Kidney epithelial cell (primary cell): ENCODE results near the gene RASGRF2. TPM values are rescaled to one million over a fixed set of nuclear protein-coding genes. Genes with fewer than 3 reads are reported as not detected.

ENCODE experiments used
- DNase-seq: peaks from one replicate; pipeline ENCODE4 v3.0.0-alpha.2; 2010; ENCODE audit warnings: low read depth
- H3K27me3 ChIP-seq: 2 replicates; pipeline ENCODE4 v1.6.0; 2011; ENCODE audit warnings: low read length; ENCODE audit not compliant: control insufficient read depth, insufficient read depth
- H3K36me3 ChIP-seq: 2 replicates; pipeline ENCODE4 v1.5.1; 2011; ENCODE audit warnings: low read length; ENCODE audit not compliant: control insufficient read depth, insufficient read depth
- H3K4me3 ChIP-seq: 2 replicates; pipeline ENCODE4 v1.5.1; 2011; ENCODE audit warnings: low read depth, mild to moderate bottlenecking, control low read depth, low read length
- CTCF ChIP-seq: IDR thresholded peaks from 2 replicates; pipeline ENCODE4 v1.5.1; 2011; ENCODE audit warnings: mild to moderate bottlenecking, moderate library complexity, low read length, control low read depth, inconsistent platforms; ENCODE audit not compliant: insufficient read depth, poor library complexity, severe bottlenecking
- total RNA-seq: library from RNA; depleted of rRNA; stranded (reverse); fragments of >200 nt; gene quantifications from 2 replicates; pipeline ENCODE4 v1.2.3, GENCODE V29; 2015

RASGRF2 gene
- total RNA-seq, 1 donor from 2014 or later, result 5.8 TPM

GRCh38 chr5:81241961-81242648 is 281.9 kb downstream of the RASGRF2 start:
- TF ChIP-seq CTCF, result no peak

DNA sequence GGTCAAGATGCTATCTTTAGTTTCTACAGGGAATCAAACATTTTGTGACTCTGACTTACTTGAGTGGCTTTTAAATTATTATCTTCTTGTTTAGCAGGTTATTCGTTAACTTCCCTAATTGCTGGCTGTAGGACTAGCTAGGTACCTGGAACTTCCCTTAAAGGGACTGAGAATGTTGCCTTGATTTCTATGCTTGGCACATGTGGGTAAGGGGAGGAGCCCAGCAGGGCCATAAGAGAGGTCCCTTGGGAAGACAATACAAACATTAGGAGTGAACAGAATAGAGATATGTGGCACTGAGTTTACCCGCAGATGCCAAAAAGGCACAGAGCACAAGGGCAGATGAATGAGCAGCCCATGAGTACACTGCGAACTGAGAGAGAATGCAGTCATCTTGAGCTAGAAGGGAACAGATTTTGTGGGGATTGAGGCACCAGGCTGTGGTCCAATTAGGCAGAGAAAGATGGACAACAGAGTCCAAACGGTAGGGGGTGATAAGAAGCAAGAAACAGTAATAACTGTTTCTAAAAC is 282.8 kb downstream of the RASGRF2 start:
- no peak for TF ChIP-seq CTCF
- no peaks in the 10 kb centered on the region for H3K27me3 ChIP-seq
- no peaks in the 10 kb centered on the region for H3K36me3 ChIP-seq
- H3K4me3 ChIP-seq, result no peak overlapping the region
- no peak for DNase-seq

More at GRCh38 chr5:81241961-81242648, 281.9 kb downstream of the RASGRF2 start:
- Histone ChIP-seq H3K4me3 (no peak overlapping the region), H3K36me3 (no peaks in the 10 kb centered on the region), H3K27me3 (no peaks in the 10 kb centered on the region)
- DNase-seq, result no peak

DNA sequence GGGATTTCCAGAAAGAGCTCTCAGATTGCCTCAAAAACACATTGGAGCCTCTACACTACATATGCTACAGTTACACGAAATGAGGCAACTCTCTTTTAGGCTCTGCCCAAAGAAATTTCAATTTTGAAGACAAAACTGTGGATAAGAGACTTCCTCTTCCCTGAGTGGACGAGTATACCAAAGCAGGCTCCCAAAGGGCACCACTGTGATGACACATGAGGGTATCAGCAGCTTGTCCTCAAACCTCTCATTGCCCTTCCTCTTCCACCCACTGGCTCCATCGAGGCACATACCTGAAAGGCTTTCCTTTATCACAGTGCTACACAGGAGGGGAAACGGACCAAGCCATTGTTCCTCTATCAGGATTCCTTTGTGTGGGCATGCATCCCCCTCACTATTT is 284.3 kb downstream of the RASGRF2 start:
- no peak for TF ChIP-seq CTCF
- no peak overlapping the region for H3K4me3 ChIP-seq
- DNase-seq, result no peak
- H3K36me3 ChIP-seq, result no peaks in the 10 kb centered on the region
- H3K27me3 ChIP-seq, result no peaks in the 10 kb centered on the region

GRCh38 chr5:81245871-81246235 is 285.7 kb downstream of the RASGRF2 start:
- Histone ChIP-seq H3K27me3 (no peaks in the 10 kb centered on the region), H3K36me3 (no peaks in the 10 kb centered on the region), H3K4me3 (no peak overlapping the region)
- TF ChIP-seq CTCF, result no peak
- no peak for DNase-seq

DNA sequence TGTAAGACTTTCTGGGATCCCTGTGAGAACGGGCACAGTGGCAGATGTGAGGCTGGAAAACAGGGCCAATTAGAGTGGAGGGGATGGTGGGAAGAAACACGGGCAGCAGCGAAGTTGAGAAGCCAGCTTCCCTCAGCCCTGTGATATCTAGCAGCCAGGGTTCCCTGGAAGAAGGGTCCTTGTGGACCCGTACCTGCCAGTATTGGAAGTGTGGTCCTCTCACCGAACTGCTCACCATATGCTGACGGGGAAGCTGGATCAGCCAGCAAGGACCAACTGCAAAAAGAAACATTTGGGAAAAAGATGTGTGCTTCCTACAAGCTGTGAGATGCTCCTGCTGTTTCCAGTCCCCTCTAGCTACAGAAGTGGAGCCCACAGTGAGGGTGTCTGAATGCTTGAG is 286.5 kb downstream of the RASGRF2 start:
- no peaks in the 10 kb centered on the region for H3K27me3 ChIP-seq
- TF ChIP-seq CTCF, result no peak
- H3K36me3 ChIP-seq, result no peaks in the 10 kb centered on the region
- DNase-seq, result no peak
- no peak overlapping the region for H3K4me3 ChIP-seq

GRCh38 chr5:81247441-81247972 is 287.3 kb downstream of the RASGRF2 start:
- peak; percentile 29 for DNase-seq
- H3K36me3 ChIP-seq, result no peaks in the 10 kb centered on the region
- H3K27me3 ChIP-seq, result no peaks in the 10 kb centered on the region
- no peak overlapping the region for H3K4me3 ChIP-seq
- TF ChIP-seq CTCF, result no peak
